Suprapubic skin (tissue), 4 donors: ENCODE measurements around the gene PPM1N.

ENCODE experiments used
- EP300 ChIP-seq: sonication (generic); formaldehyde crosslinking; IDR thresholded peaks from one replicate; pipeline ENCODE4 v1.6.1; 2017; ENCODE audit warnings: antibody characterized with exemption
- POLR2A ChIP-seq, 2 donors: fragments of 450-650 bp; IDR thresholded peaks; one replicate each; pipeline ENCODE4 v1.6.1; 2017; ENCODE audit warnings: antibody characterized with exemption in 2 of 2, mild to moderate bottlenecking in 2 of 2, moderate library complexity in 2 of 2
- POLR2AphosphoS5 ChIP-seq, 3 donors: sonication (generic); formaldehyde crosslinking; IDR thresholded peaks; one replicate each; pipeline ENCODE4 v1.6.1; 2017; ENCODE audit warnings: antibody characterized with exemption in 3 of 3
- TF ChIP-seq, protein P1 (sequence below), 2 donors: fragments of 200-600 bp in 1 of 2; fragments of 450-650 bp in 1 of 2; sonication (generic) in 1 of 2; IDR thresholded peaks; one replicate each; pipeline ENCODE4 v1.5.1; 2016 to 2019; ENCODE audit warnings: antibody characterized with exemption in 2 of 2, mild to moderate bottlenecking in 1 of 2, moderate library complexity in 1 of 2

DNA sequence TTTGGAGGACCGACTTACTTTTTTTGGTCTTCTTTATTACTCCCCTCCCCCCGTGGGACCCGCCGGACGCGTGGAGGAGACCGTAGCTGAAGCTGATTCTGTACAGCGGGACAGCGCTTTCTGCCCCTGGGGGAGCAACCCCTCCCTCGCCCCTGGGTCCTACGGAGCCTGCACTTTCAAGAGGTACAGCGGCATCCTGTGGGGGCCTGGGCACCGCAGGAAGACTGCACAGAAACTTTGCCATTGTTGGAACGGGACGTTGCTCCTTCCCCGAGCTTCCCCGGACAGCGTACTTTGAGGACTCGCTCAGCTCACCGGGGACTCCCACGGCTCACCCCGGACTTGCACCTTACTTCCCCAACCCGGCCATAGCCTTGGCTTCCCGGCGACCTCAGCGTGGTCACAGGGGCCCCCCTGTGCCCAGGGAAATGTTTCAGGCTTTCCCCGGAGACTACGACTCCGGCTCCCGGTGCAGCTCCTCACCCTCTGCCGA, 30.0 kb upstream of the PPM1N start:
- TF ChIP-seq, protein P1, sequence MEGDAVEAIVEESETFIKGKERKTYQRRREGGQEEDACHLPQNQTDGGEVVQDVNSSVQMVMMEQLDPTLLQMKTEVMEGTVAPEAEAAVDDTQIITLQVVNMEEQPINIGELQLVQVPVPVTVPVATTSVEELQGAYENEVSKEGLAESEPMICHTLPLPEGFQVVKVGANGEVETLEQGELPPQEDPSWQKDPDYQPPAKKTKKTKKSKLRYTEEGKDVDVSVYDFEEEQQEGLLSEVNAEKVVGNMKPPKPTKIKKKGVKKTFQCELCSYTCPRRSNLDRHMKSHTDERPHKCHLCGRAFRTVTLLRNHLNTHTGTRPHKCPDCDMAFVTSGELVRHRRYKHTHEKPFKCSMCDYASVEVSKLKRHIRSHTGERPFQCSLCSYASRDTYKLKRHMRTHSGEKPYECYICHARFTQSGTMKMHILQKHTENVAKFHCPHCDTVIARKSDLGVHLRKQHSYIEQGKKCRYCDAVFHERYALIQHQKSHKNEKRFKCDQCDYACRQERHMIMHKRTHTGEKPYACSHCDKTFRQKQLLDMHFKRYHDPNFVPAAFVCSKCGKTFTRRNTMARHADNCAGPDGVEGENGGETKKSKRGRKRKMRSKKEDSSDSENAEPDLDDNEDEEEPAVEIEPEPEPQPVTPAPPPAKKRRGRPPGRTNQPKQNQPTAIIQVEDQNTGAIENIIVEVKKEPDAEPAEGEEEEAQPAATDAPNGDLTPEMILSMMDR (IDR thresholded peaks at IDR 0.05), result no peak
- TF ChIP-seq POLR2A (IDR thresholded peaks at IDR 0.05), result no peak
- TF ChIP-seq EP300, result no peak
- no peak for TF ChIP-seq POLR2AphosphoS5 (IDR thresholded peaks at IDR 0.05)
